HFF-Myc (cell line): ENCODE results near the gene PJA2.

ENCODE experiments used
- DNase-seq: peaks from one replicate; pipeline ENCODE4 v3.0.0-alpha.2; 2011; ENCODE audit warnings: low read depth; ENCODE audit errors: extremely low read depth
- H3K4me3 ChIP-seq: replicated peaks from 2 replicates; pipeline ENCODE4 v1.5.1; 2011; ENCODE audit warnings: low read depth, mild to moderate bottlenecking, control low read depth, low read length
- TF ChIP-seq, protein P1 (sequence below): IDR thresholded peaks from 2 replicates; pipeline ENCODE4 v1.5.1; 2012; ENCODE audit warnings: mild to moderate bottlenecking, low read depth, low read length, control low read depth; ENCODE audit errors: missing control alignments

The PJA2 gene

GRCh38 chr5:109313127-109313526 lies 96.6 kb downstream of the PJA2 start:
- TF ChIP-seq, protein P1, sequence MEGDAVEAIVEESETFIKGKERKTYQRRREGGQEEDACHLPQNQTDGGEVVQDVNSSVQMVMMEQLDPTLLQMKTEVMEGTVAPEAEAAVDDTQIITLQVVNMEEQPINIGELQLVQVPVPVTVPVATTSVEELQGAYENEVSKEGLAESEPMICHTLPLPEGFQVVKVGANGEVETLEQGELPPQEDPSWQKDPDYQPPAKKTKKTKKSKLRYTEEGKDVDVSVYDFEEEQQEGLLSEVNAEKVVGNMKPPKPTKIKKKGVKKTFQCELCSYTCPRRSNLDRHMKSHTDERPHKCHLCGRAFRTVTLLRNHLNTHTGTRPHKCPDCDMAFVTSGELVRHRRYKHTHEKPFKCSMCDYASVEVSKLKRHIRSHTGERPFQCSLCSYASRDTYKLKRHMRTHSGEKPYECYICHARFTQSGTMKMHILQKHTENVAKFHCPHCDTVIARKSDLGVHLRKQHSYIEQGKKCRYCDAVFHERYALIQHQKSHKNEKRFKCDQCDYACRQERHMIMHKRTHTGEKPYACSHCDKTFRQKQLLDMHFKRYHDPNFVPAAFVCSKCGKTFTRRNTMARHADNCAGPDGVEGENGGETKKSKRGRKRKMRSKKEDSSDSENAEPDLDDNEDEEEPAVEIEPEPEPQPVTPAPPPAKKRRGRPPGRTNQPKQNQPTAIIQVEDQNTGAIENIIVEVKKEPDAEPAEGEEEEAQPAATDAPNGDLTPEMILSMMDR, result no peak
- no peak overlapping the region for H3K4me3 ChIP-seq
- no peak for DNase-seq

DNA sequence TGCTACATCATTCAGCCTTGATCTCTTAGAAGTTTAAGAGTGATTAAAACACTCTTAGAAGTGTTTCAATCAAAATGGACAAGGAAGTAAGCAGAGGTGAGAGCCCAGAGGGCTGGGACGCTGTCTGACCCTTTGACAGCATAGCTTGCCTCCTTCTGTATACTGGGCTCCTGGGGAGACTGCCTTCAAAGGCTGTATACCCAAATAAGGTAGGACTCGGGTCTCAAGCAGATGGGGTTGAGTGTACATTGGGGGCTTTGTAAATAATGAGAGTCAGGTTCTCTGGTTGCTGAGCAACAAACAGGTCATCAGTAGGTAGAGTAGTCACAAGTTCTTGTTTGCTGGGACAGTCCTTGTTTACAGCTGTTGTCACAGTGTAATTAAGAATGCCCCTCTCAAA lies 97.1 kb downstream of the PJA2 start:
- no peak overlapping the region for H3K4me3 ChIP-seq
- TF ChIP-seq, protein P1, result no peak
- no peak for DNase-seq

- H3K4me3 ChIP-seq, result no peak overlapping the region
- TF ChIP-seq, protein P1, result no peak
- DNase-seq, result no peak
Observed at GRCh38 chr5:109310315-109310714, 99.5 kb downstream of the PJA2 start.

- no peak for DNase-seq
- H3K4me3 ChIP-seq, result no peak overlapping the region
- TF ChIP-seq, protein P1, result no peak
Observed at GRCh38 chr5:109309326-109310063, 100.3 kb downstream of the PJA2 start.

- TF ChIP-seq, protein P1, result no peak
- no peak overlapping the region for H3K4me3 ChIP-seq
- no peak for DNase-seq
Observed at GRCh38 chr5:109307951-109308350, 101.8 kb downstream of the PJA2 start.

- TF ChIP-seq, protein P1, result no peak
- no peak for DNase-seq
- H3K4me3 ChIP-seq, result no peak overlapping the region
Observed at GRCh38 chr5:109307456-109307855, 102.3 kb downstream of the PJA2 start.

- no peak overlapping the region for H3K4me3 ChIP-seq
- TF ChIP-seq, protein P1, result no peak
- DNase-seq, result no peak
Observed at GRCh38 chr5:109305352-109305751, 104.4 kb downstream of the PJA2 start.
